SHP77 treated with DMSO at 0.1 percent for 48 hours (cell line): ENCODE data around the gene OR10A6.

ENCODE experiments used
- DNase-seq: peaks from one replicate; lab custom pipeline; 2025; lab: John Stamatoyannopoulos, UW

The OR10A6 gene, protein sequence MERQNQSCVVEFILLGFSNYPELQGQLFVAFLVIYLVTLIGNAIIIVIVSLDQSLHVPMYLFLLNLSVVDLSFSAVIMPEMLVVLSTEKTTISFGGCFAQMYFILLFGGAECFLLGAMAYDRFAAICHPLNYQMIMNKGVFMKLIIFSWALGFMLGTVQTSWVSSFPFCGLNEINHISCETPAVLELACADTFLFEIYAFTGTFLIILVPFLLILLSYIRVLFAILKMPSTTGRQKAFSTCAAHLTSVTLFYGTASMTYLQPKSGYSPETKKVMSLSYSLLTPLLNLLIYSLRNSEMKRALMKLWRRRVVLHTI

DNA sequence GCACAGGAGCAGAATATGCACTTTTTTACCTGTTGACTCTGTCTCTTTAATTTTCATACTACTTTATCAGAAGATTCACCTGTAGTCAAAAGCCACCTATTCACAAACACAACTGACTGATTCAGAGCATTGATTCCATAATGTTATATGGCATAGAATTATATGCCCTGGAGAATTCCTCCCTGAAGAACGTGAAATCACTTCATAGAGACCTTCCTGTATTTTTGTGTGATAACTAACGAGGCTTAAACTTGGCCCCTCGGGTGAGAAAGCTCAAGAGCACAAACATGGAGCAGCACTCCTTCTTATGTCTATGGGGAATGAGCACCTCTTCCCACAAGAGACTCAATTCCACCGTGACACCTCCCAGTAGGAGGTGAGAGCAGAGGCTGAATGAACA, at the start of gene OR10A6:
Gene OR10A6, minus strand, starts transcription at position 101 of the 400 bp plus-strand sequence. CDS start 2,606 bp downstream, outside the sequence.
- no peak for DNase-seq

DNA sequence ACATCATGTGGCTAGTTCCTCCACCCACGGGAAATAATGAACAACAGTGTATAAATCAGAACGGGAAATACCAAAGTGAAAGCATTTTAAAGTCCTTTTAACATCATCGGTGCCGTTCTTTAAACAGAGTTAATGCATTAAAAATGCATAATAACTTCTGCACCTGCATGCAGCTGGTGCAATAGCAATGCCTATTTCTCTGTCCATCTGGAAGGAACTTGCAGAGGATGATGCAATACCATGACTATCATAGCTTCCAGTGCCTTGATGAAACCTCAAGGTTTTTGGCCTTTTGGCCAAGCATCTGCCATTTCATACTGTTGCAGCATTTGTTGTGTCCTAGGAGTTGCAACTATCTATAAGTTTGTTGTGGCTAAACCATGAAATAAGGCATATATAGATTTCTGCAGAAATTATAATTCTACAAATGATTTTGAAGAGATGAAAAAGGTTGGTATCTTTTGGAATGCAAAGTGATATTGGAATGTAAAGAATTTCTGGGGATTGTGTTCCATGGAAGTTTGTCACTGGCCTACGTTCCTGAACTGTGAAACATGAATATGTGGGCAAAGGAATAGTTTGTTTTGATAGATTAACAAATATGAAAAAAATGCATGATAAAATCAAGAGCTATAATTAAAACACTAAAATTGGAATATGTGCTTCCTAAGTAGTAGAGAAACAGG, 46.3 kb upstream of the OR10A6 start:
- no peak for DNase-seq

DNA sequence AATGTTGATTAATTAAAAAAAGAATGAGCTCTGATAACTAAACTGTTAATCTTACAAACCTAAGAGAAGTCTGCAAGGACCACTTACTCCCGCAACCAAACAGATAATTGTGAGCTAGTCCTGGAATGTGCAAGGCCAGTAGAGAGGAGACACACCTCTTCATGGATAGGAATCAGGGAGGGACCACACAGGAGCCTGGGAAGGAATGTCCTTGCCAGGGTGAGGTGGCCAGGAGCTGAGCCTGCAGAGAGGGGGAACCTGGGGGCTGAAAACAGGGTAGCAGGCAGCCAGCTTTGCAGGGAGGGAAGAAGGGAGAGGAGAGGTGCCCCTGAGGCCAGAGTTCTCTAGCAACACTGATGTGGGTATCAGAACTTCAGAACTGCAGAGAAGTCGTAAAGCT, 43.6 kb upstream of the OR10A6 start:
- no peak for DNase-seq

DNA sequence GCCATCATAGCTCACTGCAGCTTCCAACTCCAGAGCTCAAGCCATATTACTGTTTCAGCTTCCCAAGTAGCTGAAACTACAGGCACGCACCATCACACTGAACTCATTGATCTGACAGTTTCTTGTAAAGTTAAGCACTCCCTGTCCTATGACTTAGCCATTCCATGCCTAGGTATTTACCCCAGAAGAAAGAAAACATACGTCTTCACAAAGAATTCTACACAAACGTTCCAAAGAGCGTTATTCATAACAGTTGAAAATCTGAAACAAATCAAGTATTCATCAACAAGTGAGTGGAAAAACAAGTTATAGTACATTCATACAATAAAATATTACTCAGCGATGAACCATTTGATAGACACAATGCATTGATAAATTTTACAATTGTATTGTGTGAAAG, 41.9 kb upstream of the OR10A6 start:
- no peak for DNase-seq

DNA sequence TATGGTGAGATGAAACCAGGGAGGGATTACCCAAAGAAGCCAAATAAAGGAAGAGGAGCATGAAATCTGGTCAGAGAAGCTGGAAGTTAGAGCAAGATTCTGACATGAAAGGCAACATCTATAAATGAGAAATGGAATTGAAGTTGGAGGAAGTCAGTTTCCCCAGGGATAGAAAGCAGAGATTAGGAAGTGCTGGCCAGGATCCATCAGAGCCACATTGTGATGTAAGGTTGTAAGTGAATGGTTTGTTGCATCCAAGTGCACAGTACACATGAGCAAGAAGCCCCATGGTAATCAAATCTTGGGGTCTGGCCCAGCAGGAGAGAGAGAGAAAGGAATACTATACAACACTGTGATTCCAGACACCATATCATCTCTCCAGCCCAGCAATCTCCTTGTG, 40.8 kb upstream of the OR10A6 start:
- no peak for DNase-seq

DNA sequence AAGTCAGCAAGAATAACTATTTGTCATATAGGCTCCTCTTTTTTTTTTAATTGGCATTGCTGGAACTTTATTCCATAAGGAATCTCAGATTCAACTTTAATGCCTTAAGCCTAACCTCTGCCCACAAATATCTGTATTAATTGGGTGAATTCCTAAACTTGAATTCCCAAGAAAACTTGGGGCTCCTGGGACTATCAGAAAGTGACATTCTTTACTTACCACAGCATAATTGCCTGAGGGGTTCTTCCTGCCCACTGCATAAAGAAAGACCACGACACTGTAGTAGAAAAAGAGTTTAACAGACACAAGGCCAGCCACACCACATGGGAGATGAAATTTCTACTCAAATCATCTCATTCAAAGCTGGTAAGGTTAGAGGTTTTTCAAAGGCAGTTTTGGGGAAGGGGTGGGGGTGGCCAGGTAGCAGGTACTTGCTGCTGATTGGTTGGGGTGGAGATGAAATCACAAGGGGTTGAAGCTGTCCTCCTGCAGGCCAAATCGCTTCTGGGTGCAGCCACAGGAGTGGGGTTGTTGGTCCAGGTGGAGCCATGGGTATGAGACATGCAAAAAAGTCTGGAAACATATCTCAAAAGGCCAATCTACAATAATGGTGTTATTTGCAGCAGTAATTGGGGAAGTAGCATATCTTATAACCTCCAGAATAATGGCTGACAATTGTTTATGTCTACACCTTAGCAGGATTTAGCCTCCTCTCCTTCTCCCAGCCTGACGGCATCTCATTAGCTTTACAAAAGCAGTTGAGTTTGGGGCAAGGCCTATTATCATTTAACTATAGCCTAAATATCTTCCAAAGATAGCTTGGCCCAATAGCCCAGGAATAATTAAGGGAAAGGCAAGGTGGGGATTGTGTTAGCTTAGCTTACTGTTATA, 38.9 kb upstream of the OR10A6 start:
- DNase-seq = no peak

DNA sequence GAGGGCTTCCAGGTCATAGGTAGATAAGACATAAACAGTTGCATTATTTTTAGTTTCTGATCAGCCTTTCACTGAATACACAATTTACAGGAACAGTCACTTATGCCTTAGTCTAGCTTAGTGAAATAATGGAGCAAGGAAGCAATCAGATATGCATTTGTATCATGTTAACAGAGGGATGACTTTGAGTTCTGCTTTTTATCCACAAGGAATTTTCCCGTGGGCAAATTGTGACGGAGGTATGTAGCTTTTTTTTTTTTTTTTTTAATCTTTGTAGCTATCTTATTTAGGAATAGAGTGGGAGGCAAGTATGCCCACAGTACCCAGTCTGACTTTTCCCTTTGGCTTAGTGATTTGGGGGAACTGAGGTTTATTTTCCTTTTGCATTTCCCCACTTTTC, 37.6 kb upstream of the OR10A6 start:
- DNase-seq = no peak

DNA sequence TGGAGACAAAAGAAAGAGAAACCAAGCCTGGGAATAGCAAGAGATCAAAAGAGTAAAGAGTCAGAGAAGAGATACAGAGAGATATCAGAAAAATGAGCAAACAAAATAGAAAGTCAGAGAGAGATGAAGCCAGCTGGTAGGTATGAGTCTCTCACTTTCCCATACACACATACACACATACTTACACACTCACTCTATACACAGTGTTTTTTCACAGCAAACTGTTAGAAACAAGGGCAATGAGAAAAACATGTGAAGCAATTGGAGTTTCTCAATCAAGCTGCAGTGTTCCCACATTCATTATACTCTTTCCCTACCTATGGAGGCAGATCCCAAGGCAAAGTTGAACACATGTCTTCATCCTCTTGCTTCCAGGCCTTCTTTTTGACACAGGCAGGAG, 36.8 kb upstream of the OR10A6 start:
- no peak for DNase-seq

DNA sequence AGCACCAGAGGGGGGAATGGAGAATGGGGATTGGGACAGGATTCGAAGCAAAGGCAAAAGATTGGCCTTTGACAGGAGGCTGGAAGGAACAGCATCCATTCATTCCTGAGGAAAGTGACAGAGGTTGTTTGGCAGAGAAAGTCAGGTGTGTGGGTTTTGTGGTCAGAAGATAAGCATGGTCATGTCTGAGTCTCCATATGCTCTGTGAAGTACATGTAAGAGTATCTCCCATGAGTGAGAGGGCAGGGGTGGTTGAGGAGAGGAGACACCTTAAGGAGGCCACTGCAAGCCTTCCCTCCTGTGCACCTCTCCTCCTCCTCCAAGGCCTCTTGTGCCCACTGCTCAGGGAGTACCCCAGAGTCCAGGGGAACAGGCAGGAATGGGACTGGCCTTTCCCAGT, 36.0 kb upstream of the OR10A6 start:
- no peak for DNase-seq

DNA sequence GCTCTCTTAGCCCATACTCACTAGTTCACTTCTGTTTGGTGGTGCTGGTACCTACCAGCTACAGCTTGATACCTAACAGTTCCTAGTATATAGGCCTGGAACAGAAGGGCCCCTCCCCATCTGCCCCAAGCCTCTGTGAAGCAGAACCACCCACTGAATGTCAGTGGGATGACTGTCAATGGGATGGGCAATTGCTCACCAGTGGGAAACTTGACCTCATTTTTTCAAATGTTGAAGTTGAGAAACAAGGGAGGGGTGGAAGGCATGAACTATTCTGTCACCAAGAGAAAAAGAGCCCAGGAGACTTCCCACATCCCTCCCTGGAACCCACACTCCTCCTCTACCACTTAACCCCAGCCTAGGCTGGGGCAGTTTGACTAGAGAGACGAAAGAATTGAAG, 34.3 kb upstream of the OR10A6 start, which contains the start of gene NLRP10:
Gene NLRP10, minus strand, starts transcription at position 62 of the 400 bp plus-strand sequence. CDS start 1,952 bp downstream, outside the sequence.
- DNase-seq = no peak

DNA sequence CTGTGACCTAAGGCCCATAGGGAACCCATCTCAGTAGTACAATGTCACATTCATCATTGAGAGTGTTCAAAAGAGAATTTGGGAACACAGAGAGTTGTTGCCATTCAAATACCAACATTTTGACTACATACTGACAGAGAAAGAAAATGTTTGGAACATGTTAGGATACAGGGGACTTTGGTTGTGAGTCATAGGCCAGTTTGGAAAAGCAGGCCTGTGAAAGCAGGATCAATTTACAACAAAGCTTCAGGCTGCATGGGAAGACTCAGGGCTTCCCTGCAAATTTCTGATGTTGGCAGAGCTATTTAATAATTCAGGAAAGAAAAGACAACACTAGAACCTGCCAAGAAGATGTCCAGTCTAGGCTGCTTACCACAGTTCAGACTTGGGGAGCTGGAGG, 33.8 kb upstream of the OR10A6 start:
- DNase-seq = no peak

DNA sequence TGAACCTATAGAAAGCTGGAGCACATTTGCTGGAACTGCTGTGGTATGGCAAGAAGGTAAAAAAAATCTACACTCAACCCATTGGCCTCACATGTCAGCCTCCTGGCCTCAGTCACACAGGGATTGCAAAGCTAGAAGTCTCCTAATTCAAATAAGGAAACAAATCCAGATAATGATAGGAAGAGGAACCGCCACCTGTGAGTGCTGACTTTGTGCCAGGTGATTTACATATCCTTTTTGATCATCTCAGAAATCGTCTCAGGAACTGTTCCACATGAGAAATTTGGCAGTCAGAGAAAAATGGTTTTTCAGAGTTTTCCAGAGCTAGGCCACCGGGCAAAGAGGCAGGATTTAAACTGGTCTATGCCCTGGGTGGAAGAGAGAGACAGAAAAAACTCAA, 33.2 kb upstream of the OR10A6 start:
- no peak for DNase-seq

DNA sequence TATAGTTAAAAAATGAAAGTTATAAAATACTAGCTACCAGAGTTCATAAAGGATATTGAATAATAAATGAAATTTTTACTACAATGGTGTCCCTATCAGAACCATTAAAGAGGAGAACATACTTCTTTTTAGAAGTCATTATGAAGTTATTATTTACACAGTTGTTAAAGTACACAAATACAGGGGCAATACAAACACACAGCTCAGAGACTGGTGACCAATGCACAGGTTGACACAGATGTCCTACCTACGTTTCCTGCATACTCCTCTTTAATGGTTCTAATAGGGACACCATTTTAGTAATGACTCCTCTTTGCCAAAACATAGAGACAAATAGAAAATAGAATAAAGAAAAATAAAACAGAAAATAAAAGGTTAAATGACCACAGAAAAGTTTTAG, 24.1 kb upstream of the OR10A6 start:
- DNase-seq = no peak

DNA sequence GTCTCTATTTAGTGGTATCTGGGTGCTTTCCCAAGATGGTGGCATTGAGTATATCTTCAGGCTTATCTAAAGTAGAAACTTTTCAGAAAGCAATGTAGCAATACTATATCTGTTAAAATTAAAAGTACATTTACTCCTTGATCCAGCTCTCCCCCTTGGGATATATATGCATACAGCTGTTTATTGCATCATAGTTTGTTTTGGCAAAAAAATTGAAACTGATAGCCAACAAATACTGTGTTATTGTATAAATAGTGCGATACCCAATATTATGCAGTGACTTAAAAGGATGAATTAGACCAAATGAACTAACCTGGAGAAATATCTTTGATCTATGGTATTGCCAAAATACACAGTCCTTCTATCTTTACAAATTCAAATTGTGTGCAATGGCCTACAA, 18.9 kb upstream of the OR10A6 start:
- DNase-seq = no peak

DNA sequence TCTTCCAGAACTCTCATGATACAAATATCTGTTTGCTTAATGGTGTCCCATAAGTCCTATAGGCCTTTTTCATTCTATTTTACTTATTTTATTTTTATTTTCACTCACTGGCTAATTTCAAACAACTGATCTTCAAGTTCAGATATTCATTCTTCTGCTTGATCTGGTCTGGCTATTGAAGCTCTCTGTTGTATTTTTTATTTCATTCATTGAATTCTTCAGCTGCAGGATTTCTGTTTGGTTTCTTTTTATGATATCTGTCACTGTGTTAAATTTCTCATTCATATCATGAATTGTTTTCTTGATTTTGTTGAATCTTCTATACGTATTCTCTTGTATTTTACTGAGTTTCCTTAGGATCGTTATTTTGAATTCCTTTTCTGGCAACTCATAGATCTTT, 13.1 kb upstream of the OR10A6 start:
- DNase-seq = no peak

DNA sequence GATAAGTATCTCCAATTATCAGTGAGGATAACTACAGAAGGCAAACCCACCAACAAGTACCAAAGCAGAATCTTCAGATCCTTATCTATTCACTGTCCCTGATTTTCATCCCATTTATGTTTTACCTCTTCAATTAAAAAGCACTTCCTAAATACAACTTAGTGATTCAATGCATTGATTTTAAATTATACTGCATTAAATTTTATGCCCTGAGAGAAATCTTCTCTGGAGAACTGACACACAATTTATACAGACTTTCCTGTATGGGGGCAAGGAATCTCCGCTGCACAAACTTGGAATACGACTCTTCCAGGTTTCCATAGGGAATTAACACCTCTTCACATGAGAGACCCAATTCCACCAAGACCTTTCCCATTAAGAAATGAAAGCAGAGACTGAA, 10.5 kb upstream of the OR10A6 start, which contains the start of gene OR10A3:
Gene OR10A3, minus strand, starts transcription at position 101 of the 400 bp plus-strand sequence. CDS start 2,188 bp downstream, outside the sequence.
- DNase-seq = no peak

DNA sequence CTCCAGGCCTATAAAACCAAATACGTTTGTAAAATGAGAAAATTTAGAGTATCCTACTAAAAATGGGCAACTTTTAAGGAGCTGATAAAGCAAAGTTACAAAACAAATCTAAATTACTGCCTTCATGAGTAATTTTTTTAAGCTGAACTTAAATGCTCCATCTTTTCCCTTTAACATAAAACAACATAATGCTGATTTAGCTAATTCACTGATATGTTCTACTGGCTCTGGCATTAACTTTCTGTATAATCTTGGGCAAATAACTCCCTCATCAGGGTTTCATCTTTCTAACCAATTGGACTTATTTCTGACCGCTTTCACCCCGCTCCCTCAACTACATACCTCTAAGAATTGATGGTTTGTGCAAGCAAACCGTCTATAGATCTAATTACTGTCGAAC, 10.1 kb upstream of the OR10A6 start:
- no peak for DNase-seq

DNA sequence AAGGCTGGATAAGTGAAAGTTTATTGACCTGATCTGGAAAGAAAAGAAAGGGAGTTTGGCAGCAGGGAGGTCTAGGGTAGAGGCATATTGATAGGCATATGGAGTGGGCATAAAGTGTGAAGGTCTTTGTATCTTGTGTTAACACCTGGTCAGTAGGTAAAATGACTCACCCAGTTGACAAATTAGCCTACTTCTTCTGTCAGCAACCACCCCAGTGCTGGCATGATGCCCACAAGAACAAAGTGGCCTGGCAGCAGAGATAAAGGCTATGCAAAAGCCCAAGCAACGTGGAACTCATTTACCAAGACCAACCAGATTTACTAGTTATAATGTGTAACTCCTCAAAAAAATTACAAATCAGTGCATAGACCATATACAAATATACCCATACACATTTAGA, 5.5 kb upstream of the OR10A6 start:
- DNase-seq = no peak

DNA sequence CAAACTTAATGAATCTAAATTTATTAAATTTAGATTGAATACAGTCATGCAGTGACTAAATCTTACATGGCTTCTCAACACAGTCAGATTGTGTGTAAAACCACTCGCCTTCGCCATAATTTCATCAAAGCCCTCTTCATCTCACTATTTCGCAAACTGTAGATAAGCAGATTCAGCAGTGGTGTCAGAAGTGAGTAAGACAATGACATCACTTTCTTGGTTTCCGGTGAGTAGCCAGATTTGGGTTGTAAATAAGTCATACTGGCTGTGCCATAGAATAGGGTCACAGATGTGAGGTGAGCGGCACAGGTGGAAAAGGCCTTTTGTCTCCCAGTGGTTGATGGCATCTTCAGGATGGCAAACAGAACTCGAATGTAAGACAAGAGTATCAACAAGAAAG, 3.4 kb downstream of the OR10A6 start:
- DNase-seq = no peak

DNA sequence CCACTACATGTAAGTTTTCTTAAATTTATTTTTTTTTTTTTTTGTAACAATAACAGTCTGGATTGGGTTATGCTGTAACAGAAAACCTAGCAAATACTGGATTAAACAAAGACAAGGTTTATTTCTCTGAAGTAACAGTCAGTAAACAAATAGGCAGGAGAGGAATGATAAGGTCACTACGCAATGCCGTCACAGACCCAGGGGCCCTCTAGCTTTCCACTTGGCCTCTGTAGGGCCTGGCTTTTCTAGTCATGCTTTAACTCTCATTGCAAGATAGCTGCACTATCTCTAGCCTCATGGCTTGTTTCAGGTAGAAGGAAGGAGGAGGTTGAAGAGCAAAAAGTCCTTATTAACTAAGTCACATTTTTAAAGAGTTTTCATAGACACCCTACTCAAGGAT, 6.5 kb downstream of the OR10A6 start:
- no peak for DNase-seq

DNA sequence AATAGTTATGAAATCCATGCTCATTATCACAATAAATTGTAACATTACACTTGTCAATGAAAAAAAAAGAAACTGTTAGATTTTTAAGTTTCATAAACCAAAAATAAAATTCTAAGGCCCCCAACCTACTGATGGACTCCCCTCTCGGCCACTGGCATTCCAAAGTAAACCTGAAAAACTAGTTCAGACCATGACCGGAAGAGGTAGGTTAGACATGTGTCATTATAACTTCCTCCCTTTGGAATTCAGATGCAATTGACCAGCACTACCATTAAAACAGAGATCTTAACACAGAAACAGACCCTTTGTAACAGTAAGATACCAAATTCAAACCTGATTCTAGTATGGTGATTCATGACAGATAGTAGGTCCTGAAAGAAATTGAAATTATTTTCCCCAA, 12.9 kb downstream of the OR10A6 start:
- DNase-seq = no peak

DNA sequence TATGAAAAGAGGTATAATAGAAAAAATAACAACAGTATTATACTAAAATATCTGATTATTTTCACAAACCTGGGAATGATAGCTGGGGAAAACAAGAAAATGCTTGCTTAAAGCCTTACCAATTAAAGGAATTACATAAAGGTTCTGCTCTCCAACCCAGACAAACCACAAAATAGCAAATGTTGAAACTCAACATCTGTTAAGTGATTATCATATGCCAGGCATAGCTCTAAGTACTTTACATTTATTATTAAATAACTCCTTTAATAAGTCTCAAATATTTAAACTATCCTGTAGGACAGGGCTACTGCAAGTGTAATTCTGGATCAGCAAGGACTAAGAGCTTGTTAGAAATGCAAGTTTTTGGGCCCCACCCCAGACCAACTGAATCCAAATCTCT, 20.1 kb downstream of the OR10A6 start:
- no peak for DNase-seq
